CD4-positive, alpha-beta T cell treated with Interleukin-21 for 1 hour (primary cell): ENCODE data around the gene MDP1.
A peak's percentile ranks its signal among the peaks of the same experiment; 100 is the strongest.
"Not testable (repeated sequence)": the region's sequence is repeated elsewhere in the genome, so short reads cannot be mapped to it uniquely, and the experiment has no call there.

Source experiments
- DNase-seq: peaks from one replicate; pipeline ENCODE4 v3.0.0-alpha.2; 2020

MDP1 gene

DNA sequence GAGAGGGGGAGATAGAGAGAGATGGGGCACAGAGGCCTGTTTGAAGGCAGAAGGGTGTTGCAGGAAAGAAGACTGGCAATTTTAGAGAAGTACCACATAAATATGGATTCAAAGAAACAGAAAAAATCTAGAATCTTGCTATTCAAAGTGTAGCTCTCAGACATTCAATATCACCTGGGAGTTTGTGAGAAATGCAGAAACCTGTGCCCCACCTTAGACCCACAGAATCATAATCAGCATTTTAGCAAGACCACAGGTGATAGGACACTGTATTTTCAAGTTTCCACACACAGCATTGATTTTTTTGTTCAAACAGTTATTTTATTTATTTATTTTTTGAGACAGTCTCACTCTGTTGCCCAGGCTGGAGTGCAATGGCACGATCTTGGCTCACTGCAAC lies 13.0 kb upstream of the MDP1 start:
- DNase-seq = no peak

DNA sequence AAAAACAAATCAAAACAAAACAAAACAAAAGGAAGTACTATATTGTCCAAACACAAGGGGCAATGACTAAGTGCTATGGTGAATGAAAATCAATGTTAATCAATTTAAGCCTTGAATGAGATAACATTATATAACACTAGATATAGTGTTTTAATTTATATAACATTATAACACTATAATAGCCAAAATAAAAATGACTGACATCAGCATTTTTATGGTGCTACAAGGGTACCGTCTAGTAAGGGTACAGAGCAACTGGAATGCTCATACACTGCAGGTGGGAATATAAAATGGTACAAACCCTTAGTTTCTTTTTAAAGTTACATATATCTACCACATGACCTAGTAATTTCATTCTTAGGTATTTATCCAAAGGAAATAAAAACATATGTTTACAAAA lies 10.6 kb upstream of the MDP1 start:
- DNase-seq = no peak

DNA sequence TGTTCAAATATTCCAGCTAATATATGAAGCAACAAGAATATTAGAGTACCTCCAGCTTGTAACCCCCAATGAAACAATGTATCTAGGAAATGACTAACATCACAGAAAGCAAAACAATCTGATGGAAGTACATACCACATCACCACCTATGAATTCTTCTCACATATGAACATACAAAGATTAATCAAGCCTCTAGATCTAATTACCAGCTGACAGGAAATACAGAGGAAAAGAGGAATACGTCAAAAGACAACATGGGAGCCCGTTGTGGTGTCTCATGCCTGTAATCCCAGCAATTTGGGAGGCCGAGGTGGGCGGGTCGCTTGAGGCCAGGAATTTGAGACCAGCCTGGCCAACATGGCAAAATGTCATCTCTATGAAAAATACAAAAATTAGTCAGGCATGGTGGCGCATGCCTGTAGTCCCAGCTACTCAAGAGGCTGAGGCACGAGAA lies 8.8 kb upstream of the MDP1 start:
- DNase-seq = no peak

DNA sequence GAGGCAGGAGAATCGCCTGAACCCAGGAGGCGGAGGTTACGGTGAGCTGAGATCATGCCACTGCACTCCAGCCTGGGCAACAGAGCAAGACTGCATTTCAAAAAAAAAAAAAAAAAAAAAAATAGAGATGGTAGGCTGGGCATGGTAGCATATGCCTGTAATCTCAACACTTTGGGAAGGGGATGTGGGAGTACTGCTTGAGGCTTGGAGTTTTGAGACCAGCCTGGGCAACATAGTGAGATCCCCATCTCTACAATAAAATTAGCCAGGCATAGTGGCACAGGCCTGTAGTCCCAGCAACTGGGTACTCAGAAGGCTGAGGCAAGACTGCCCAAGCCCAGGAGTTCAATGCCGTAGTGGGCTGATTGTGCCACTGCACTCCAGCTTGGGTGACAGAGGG lies 7.1 kb upstream of the MDP1 start:
- DNase-seq = not testable (repeated sequence)

GRCh38 chr14:24219521-24219920 lies 3.7 kb upstream of the MDP1 start:
- no peak for DNase-seq

DNA sequence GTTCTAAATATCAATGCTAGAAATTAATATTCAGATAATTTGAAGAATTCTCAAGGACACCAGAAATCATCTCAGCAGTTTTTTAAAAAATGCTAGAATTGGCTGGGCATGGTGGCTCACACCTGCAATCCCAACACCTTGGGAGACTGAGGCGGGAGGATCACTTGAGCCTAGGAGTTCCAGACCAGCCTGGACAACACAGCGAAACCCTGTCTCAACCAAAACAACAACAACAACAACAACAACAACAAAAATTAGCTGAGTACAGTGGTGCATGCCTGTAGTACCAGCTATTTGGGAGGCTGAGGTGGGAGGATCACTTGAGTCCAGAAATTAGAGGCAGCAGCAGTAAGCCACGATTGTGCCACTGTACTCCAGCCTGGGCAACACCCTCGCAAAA lies 3.2 kb upstream of the MDP1 start:
- no peak for DNase-seq

DNA sequence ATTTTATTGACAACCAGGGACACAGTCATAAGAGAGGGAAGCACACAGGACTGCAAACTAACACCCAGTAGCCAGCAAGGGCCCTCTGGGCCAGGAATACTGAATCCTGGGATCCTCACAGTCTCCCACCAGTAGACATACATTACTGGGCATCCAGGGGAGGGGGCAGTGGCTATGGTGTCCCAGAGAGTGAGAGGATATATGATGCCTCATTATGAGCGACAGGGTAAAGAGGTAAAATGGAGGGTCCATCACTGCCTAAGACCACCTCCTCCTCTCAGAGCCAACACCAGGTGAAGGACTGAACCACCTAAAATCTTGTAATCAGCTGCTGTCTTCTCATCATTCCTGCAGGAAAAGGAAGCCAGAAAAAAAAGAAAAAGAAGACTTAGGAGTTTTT lies 1.0 kb upstream of the MDP1 start:
- DNase-seq = not testable (repeated sequence)

DNA sequence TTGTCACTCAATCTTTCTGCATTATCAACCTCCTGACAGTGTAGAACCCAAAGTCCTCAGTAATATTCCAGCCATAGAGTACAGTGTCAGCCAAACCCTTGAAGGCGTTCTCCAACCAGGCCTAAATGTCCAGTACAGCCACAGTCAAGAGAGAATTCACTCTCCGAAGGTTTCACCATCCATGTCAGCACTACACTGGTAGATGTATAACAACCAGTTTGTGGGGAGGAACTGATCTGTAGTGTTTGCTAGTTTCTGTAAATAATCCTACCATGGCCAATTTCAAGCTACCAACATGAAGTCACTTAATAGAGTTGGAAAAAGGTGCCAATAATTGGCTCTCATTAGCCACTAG lies 456 bp upstream of the MDP1 start:
- no peak for DNase-seq

- no peak for DNase-seq
Measured at GRCh38 chr14:24213866-24214662, 1.8 kb downstream of the MDP1 start.

GRCh38 chr14:24212924-24213865 lies 2.7 kb downstream of the MDP1 start, which contains the start of gene CHMP4A:
Gene CHMP4A (minus strand): TSS chr14:24213488. CDS start chr14:24213439, 49 bp downstream.
- DNase-seq = peak; percentile 97

DNA sequence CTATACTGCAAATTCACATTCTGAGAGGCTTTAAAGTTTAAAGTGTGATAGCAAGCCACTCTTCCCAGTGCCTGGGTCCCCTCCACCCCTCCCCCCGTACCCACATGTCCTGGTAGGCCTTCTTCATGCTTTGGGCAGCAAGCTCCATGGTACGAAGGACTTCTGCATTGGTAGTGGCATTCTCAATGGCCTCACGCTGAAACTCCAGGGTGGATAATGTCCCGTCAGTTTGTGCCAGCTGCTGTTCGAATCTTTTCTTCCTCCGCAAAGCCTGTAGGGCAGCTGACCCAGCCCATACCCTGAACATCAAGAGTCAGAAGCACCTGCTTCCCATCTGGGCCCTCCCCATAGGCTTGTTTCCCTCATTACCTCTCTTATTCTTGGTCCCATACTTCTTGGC lies 4.6 kb downstream of the MDP1 start:
- no peak for DNase-seq

DNA sequence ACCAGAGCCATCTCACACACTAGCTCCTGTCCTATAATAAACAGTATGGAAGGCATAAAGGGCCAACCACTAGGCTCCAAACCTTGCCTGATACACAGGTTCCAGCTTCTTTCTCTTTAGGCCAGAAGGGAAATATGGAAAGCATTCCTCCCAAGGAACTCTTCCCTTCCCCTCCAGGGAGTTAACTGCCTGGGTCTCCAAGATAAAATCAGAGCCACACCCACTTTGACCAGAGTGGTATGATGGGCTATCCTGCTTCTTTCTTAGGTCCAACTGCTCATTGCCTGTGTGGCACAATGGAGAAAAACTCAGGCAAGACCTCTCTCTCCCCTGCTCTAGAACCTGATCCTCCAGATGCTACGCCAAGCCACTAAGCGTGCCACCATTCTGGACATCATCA lies 8.2 kb downstream of the MDP1 start:
- DNase-seq = no peak

- DNase-seq = no peak
Measured at GRCh38 chr14:24207104-24207551, 8.7 kb downstream of the MDP1 start.

- no peak for DNase-seq
Measured at GRCh38 chr14:24206260-24207103, 9.4 kb downstream of the MDP1 start.

DNA sequence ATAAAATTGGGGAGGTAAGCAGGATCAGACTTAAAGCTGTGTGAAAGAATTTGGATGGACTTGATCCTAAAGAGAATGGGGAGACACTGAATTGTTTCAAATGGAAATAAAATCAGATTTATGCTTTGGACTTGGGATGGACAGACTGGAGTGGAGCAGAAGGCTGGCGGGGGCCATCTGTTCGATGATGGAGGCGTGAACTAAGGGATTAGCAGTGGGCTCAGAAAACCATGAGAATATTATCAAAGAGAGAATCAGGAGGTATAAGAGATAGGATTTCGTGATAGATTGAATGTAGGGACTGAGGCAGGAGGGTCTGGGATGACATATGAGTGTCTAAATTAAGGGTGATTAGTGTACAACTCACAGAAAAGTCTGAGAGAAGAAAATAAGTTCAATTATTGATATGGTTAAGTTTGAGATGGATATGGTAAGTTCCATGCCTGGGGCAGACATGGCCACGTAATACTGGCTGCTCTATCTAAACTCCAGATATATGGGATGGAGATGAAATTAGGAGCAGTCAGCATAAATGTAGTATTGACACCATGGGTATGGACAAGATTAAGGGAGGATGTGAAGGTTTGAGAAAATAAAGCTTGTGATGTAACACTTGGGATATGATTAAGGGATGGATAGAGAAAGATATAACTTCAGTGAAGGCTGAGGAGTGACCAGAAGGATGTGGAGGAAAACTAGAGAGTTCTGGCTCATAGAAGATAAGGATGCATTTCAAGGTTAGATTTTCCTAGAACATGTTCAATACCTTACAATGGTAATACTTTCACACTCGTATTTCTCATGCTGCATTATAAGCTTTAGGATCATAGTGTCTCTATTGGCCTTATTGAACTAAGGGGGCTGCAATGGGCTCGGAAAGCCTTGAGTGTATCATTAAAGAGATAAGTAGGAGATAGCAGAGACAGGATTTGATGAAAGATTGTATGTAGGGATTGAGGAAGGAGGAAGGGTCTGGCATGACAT lies 11.4 kb downstream of the MDP1 start:
- no peak for DNase-seq

DNA sequence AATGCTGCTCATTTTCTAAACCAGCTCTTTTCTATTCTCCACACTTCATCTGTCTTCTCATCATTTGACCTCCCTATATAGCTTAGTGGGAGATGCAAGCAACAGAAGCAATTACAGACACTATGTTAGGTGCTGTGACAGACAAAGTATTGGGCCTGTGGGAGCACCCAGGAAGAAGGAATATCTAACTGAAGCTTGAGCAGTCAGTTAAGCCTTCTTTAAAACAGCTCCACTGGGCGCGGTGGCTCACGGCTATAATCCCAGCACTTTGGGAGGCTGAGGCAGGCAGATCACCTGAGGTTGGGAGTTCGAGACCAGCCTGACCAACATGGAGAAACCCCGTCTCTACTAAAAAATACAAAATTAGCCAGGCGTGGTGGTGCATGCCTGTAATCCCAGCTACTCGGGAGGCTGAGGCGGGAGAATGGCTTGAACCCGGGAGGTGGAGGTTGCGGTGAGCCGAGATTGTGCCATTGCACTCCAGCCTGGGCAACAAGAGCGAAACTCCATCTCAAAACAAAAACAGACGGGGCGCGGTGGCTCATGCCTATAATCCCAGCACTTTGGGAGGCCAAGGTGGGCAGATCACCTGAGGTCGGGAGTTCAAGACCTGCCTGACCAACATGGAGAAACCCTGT lies 12.5 kb downstream of the MDP1 start:
- not testable (repeated sequence) for DNase-seq

- DNase-seq = not testable (repeated sequence)
Measured at GRCh38 chr14:24202538-24202937, 13.3 kb downstream of the MDP1 start.

DNA sequence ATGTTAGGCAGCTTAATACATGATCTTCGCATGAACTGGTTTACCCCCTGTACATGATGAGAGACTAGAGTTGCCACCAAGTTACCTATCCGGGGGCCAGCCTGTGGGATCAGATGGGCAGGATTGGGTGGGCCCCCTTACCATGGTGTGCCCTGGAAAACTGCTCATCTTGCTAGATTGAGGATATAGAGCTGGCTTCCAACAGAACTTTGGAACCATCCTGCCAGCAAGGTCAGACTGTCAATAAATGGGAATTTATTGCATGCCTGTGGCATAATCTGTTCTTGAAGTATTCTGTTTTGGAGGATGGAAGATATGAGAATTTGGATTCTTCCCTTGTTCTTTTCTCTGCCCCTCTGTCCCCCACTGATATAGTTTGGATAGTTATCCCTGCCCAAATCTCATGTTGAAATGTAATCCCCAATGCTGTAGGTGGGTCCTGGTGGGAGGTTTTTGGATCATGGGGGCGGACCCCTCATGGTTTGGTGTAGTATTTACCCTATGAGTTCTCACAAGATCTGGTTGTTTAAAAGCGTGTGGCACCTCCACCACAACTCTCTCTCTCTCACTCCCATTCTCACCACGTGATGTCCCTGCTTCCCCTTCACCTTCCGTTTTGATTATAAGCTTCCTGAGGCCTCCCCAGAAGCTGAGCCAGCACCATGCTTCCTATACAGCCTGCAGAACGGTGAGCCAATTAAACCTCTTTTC lies 16.9 kb downstream of the MDP1 start:
- no peak for DNase-seq

DNA sequence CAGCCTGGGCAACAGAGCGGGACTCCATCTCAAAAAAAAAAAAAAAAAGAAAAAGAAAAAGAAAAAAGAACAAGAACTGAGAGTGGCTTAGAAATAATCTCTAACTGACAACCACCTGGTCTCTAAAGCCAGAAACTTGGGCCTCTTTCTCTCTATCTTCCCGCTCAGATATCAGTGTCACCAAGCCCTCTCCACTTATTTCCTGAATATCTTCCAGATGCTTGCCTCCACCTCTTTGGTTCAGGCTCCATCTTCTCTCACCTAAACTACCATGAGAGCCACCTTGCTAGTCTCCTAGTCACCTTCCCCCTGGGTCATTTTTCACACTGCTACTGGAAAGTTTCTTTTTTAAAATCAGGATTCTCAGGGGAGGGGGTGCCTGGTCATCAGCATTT lies 18.8 kb downstream of the MDP1 start:
- no peak for DNase-seq
